ENCODE measurements around the gene IL3RA.
"Not testable (repeated sequence)": the region's sequence is repeated elsewhere in the genome, so short reads cannot be mapped to it uniquely, and the experiment has no call there.

The IL3RA gene

DNA sequence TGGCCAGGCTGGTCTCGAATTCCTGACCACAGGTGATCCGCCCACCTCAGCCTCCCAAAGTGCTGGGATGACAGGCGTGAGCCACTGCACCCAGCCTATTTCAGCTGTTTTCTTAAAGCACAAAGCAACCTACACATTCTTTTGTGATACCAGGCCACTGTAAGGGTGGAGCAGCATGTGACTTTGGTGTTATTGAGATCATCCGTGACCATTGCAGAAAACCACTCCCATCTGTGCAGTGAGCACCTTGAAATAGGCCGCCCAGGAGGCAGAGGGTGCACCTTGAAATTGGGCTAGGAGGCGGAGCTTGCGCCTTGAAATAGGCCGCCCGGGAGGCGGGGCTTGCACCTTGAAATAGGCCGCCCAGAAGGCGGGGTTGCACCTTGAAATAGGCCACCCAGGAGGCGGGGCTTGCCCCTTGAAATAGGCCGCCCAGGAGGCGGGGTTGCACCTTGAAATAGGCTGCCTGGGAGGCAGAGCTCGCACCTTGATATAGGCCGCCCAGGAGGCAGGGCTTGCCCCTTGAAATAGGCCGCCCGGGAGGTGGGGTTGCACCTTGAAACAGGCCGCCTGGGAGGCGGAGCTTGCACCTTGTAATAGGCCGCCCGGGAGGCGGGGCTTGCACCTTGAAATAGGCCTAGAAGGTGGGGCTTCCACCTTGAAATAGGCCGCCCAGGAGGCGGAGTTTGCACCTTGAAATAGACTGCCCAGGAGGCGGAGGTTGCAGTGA lies 64.3 kb downstream of the IL3RA start:
- DNase-seq: no peak

DNA sequence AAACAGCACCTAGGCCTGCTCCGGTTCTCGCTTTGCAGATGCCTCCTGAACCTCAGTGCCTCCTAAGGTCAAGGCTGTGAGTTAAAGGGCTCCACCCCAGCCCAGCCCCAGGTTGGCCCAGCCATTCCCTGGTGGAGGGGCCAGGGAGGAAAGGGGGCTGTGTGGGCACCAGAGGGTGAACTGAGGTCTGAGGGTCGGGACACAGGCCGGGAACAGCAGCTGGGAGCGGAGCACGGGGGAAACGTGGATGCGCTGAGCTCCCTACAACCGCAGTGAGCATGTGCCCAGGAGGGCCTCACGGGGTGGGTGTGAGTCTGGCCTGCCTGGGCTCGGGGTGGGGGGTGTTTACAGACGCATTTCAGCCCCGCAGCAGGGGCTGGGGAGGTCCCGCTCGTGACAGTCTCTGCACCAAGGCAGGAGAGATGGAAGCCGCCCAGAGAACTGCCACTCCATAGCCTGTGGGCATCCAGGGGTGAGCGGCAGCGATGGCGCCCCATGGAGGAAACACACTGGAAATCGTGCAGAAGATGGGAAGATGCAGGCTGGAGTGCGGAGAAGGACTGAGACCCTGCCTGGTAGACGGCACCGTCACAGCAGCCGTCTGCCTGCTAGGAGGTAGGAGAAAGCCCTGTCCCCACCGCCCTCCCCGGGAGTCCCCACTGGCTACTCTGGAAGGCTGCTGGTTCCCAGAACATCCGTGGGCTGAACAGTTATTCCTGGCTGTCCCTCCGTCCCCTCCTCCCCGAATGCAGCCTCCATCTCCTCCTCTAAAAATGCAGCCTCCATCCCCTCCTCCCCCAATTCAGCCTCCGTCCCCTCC lies 65.2 kb downstream of the IL3RA start:
- DNase-seq: no peak

DNA sequence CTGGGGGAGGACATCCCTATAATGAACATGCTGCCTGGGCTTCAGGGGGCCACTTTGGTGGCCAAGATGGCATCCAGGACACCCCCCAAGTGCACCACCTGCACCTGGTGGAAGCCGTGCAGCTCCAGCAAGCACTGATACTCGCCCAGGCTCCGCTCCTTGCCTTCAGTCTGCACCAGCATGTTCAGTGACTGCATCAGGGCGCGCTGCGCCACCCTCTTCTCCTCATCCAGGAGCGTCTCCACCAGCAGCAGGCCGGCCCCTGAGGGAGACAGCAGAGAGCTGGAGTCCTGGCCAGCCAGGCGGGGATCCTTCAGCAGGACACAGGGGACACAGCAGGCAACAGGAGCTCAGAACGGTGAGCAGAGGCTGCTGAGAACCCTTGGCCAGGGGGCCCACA lies 66.6 kb downstream of the IL3RA start:
- DNase-seq: no peak

DNA sequence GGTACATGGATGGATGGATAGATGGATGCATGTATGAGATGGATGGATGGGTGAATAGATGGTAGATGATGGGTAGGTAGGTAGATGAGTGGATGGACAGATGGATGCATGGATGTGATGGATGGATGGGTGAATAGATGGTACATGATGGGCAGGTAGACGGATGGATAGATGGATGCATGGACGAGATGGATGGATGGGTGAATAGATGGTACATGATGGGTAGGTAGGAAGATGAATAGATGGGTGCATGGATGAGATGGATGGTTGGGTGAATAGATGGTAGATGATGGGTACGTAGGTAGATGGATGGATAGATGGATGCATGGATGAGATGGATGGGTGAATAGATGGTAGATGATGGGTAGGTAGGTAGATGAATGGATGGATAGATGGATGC lies 67.3 kb downstream of the IL3RA start:
- not testable (repeated sequence) for DNase-seq

DNA sequence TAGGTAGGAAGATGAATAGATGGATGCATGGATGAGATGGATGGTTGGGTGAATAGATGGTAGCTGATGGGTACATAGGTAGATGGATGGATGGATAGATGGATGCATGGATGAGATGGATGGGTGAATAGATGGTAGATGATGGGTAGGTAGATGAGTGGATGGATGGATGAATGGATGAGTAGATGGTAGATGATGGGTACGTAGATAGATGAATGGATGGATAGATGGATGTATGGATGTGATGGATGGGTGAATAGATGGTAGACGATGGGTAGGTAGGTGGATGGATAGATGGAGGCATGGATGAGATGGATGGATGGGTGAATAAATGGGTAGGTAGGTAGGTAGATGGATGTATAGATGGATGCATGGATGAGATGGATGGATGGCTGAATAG lies 69.2 kb downstream of the IL3RA start:
- not testable (repeated sequence) for DNase-seq

DNA sequence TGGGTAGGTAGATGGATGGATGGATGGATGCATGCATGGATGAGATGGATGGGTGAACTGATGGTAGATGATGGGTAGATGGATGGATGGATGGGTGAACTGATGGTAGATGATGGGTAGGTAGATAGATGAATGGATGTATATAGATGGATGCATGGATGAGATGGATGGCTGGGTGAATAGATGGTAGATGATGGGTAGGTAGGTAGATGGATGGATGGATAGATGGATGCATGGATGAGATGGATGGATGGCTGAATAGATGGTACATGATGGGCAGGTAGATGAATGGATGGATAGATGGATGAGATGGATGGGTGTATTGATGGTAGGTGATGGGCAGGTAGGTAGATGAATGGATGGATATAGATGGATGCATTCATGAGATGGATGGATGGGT lies 70.5 kb downstream of the IL3RA start:
- DNase-seq: no peak

DNA sequence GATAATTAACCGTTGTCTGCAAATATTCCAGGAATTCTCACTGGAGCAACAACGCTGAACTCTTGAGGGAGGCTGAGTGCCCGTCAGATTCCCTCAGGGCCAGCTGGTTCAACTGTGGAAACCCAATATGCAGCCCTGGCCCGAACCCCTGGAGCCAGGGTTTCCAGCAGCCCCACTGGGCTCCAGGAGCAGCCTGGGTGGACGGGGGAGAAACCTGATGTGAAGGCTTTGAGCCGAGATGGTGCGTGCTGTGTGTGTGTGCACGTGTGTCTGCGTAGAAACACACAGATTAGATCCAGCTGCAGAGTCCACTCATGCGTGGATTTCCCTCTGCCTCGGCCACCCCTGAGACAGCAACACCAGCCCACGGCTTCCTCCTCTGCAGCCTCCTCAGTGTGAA lies 74.7 kb downstream of the IL3RA start:
- no peak for DNase-seq

DNA sequence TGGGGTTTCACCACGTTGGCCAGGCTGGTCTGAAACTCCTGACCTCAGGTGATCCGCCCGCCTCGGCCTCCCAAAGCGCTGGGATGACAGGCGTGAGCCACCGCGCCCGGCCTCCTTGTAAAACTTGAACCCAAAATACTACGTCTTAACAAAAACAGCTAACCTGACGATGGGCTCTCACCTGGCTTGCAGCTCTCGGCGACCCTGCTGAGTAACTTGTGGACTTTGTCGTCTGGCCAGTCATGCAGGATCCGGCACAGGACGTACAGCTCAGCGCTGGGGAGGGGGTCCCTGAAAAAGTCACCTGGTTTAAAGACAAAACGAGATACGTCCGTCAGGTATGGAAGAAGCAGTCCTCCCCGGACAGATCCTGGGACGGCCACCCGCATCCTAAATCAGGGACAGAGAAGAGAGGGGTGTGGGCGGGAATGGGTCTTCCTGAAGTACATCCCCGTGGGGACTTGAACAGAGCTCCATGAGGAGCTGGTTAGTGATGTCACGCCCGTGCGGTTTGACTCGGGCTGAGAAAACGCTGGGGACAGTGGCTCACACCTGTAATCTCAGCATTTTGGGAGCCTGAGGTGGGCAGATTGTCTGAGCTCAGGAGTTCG lies 76.1 kb downstream of the IL3RA start:
- no peak for DNase-seq

DNA sequence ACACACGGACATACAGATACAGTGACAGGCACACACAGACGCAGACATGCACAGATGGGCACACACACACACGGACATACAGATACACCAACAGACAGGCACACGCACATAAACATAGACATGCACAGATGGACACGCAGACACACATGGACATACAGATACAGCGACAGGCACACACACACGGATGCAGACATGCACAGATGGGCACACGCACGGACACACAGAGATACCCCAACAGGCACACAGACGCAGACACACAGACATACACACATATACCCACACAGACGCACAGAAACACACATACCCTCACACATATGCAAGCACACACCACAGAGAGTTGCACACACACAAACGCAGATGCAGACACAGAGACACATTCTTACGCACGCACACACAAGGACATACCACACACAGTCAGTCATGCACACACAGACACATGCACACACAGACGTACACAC lies 79.8 kb downstream of the IL3RA start:
- no peak for DNase-seq

DNA sequence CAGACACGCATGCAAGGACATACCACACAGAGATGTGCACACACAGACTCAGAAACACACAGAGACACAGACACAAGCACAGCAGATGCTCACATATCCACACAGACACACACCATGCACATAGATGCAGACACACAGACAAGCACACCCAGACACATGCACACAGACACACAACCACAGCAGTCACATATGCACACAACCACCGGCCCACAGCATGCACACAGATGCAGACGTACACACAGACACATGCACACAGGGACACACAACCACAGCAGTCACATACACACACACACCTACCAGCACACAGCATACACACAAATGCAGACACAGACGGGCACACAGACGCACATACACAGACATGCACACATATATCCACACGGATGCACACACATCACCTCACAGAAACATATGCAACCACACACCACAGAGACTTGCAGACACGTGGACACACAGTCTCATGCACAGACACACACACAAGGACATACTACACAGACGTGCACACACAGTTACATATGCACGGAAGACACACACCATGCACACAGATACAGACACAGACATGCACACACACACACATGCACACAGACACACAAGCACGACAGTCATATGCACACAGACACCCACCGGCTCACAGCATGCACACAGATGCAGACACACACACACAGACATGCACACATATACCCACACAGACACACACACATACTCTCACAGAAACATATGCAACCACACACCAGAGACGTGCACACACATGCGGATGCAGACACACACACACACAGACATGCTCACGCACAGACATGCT lies 80.6 kb downstream of the IL3RA start:
- DNase-seq: no peak

DNA sequence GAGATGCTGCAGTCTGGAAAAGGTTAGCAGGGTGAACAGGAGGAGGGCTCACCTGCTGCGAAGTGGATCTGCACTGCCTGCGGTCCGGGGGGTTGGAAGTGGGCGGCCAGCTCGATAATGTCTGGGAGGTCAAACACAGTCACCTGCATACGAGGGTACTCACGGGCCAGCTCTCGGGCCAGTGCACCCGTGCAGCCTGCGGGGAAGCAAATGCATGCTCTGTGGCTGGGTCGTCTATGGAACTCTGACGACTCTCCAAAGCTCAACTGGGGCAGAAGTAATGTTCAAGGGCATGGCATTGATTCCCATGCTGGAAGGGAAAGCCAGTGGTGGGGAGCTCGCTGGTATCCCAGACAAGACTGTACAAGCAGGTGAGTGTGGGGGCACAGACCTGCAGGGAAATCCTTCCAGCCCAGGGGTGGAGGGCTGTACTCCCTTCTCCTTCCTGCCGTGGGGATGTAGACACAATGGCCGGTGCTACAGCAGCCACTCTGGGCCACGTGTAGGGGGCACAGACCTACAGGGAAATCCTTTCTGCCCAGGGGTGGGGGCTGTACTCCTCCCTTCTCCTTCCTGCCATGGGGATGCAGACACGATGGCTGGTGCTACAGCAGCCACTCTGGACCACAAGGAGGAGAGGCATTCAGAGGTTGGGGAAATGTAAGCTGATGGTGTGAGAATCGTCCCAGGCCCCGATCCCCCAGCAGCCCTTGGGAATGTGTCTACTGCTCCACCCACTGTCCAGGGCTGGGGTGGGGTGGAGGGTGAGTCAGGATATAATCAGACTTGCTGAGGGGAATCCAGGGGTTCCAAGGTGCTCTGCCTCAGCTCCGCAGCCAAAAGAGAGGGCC lies 81.6 kb downstream of the IL3RA start:
- no peak for DNase-seq

DNA sequence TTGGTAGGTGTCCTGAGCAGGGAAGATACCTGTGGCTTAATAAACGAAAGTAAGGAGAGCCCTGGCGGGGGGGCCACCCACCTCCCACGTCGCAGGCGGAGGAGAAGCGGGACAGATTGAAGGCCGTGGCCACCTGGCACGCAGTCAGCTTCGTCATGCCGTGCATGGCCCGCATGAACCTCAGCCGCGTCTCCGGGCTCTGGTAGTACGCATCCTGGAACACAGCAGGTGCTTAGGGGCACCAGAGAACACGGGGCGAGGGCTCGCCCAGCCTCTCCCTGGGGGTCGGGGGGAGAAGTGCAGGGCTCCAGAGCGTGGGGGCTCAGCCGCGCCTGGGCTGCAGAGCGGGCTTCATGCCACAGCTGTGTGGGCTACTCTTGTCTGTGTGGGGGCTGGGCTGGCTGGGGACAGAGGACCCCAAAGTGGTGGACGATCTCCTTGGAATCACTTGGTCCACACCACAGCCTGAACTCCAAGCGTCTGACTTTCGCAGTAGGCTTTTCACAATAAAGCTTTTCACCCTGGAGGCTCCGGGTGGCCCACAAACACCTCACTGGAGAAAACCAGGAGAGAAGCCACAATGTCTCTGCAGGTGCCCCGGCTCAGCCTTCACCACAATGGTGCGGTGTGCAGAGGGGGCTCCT lies 82.4 kb downstream of the IL3RA start:
- no peak for DNase-seq

DNA sequence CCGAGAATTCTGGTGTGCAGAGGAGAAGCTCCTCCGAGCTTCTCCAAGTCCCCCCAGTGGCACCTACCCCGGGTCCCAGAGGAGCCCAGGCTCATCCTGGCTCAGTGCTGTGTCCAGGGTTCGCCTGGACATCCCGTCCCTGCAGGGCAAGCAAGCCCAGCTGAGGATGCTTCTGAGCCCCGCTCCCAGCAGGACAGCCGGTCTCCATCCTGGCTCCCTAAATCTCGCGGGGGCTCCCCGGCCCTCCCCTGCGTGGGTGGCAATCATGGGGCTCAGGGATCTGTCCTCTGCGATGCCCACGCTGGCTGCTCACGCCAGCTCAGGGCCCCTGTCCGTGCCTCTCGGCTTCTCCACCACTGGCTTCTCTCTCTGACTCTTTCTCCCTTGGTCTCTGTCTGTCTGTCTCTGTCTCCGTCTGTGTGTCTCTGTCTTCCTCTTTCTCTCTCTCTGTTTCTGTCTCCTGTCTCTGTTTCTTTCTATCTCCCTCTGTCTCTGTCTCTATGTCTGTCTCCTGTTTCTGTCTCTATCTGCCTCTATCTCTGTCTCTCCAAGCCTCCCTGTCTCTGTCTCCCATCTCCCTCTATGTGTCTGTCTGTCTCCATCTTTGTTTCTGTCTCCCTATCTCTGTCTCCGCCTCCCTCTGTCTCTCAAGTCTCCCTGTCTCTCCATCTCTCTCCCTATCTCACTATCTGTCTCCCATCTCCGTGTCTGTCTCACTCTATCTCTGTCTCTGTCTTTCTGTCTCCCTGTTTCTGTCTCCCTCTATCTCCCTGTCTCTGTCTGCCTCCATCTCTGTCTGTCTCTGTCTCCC lies 83.2 kb downstream of the IL3RA start:
- DNase-seq: no peak

DNA sequence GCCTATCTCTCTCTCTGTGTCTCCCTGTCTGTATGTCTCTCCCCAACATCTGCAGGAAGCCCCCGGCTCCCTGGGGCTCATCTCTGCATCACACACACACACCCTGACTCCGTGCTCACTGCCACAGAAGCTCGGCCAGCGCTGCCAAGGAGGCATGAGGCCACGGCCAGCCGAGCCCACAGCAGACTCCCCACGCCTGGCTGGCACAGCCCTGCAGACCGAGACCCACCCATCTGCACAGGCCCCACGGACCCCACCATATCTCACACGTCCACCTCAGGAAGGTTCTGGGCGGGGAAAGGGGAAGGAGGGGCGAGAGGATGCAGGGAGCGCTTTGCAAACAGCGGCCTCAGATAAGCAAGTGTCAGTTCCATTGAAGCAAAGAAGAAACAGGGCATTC lies 83.8 kb downstream of the IL3RA start:
- no peak for DNase-seq

DNA sequence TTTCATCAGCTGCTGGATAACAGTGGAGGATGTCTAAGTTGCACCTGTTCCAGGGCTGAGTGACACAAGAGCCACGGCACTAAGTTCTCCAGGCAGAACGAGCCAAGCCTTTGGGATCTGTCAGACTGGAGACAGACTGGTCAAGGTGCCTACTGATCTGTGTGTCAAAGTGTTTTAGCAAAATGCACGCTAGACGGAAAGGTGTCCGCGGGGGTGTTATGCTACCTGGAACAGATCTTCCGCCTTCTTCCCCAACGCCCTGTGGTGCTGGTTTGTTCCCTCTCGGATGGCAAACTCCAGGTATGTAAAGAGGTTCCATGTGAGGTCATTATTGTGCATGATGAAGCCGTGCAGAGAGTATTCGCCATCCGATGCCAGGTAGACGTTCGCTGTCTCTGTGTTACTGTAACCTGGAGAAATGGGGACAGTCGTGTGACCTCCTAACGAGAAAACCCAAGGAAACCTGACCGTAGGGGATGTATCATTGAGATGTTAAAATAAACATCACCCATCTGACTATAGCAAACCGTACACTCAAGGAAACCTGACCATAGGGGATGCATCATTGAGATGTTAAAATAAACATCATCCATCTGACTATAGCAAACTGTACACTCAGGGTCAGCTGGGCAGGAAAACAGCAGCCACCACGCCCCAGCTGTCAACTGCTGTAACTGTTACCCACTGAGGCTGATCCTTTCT lies 85.0 kb downstream of the IL3RA start:
- DNase-seq: no peak

DNA sequence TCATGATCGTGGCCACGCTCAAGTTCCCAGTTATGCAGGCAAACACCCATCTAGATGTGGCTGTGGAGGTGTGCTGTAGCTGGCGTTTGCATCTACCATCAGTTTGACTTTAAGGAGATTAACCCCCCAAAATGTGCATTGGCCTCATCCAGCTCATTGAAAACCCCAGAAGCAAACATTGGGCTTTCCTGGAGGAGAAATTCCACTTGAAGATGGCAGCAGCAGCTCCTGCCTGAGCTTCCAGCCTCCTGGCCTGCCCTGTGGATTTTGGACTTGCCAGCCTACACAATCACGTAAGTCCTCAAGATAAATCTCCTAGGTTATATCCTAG lies 85.5 kb downstream of the IL3RA start:
- no peak for DNase-seq

DNA sequence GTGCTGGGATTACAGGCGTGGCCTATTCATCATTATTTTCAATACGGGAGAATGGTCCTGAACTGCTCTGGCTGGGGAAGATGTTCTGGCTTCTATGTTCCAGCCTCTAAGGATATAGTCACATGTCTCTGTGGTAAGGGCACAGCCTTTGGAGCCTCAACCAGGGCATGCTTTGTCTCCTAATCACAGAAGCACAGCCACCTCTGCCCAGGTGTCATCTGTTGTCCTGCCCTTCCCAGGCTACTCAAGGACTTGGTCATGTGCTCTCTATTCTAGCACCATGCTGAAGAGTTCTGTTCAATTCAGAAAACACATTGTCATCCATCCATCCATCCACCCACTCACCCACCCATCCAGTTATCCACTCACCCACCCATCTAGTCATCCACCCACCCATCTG lies 86.6 kb downstream of the IL3RA start:
- no peak for DNase-seq

DNA sequence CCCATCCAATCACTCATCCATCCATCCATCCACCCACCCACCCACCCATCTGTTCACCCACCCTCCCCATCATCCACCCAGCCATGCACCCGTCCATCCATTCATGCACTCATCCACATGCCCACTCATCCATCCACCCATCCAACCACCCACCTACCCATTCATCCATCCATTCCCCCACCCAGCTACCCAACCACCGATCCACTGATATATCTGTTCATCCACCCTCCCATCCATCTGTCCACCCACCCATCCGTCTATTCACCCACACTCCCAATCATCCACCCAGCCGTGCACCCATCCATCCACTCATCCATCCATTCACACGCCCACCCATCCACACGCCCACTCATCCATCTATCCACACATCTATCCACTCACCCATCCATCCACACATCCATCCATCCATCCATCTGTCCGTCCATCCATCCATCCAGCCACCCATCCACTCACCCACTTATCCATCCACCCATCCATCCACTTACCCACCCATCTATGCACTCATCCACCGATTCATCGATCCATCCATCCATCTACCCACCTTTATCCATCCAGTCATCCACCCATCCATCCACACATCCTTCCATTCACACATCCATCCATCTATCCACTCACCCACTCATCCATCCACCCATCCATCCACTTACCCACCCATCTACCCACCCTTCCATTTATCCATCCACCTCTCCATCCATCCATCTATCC lies 87.7 kb downstream of the IL3RA start:
- DNase-seq: no peak

DNA sequence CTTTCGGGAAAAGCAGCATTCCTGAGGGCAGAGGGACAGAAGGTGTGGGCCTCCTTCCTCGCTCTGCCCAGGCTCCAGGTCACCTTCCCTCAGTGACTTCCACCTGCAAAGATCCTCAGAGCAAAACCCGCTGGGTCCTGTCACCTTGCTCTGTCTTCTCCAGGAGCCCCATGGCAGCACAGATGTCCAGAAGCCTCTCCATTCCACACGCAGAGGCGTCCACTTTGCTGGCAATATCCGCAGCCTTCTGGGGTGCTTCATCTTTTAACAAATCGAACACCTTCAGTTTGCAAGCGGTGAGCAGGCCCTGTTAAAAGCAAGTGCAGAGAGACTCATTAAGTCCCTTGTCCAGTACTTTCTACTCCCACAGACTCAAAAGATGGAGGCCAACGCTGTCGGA lies 88.8 kb downstream of the IL3RA start:
- no peak for DNase-seq

DNA sequence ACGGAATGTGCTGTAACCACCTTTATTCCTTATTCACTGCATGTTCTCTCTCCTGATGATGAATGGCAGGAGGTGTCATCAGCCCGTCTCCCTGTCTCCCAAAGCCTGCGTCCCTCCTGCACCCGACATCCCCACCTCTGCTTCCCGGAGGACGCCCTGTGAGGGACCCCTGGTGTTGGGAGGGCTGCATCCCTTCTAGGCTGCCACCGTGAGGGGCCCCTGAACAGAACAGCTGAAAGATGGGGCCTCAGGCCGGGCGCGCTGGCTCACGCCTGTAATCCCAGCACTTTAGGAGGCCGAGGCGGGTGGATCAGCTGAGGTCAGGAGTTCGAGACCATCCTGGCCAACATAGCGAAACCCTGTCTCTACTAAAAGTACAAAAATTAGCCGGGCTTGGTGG lies 89.7 kb downstream of the IL3RA start:
- not testable (repeated sequence) for DNase-seq
